A673 (cell line): ENCODE measurements around the gene LHX6. TPM values are rescaled to one million over a fixed set of nuclear protein-coding genes. Genes with fewer than 3 reads are reported as not detected.

Experiments used
- BruUV-seq: library from RNA; stranded (reverse); fragments of 400-500 nt; replicated peaks from 2 replicates; lab custom pipeline; 2021; lab: Mats Ljungman, UMichigan
- CTCF ChIA-PET: fragments of 300-600 bp; sonication (Branson Sonifier 250); formaldehyde crosslinking; loops from one replicate; lab custom pipeline; 2022; ENCODE audit warnings: antibody characterized with exemption; lab: Charles Lee
- POLR2A ChIA-PET: fragments of 300-600 bp; sonication (Branson Sonifier 250); formaldehyde crosslinking; loops from one replicate; lab custom pipeline; 2022; ENCODE audit warnings: antibody characterized with exemption; ENCODE audit not compliant: low non-redundant PET; lab: Charles Lee
- DNase-seq: peaks from one replicate; pipeline ENCODE4 v3.0.0-alpha.2; 2015; ENCODE audit warnings: low spot score
- H3K27ac ChIP-seq: fragments of 200-600 bp; sonication (generic); 2 replicates; pipeline ENCODE4 v1.5.1; 2016; ENCODE audit warnings: mixed run types, low read depth, mild to moderate bottlenecking, mixed read lengths, antibody characterized with exemption, low read length; ENCODE audit not compliant: poor library complexity, severe bottlenecking
- H3K27me3 ChIP-seq: fragments of 200-600 bp; sonication (generic); replicated peaks from 2 replicates; pipeline ENCODE4 v1.6.1; 2017; ENCODE audit warnings: mixed run types, low read depth, mild to moderate bottlenecking, mixed read lengths, antibody characterized with exemption, low read length; ENCODE audit not compliant: insufficient read depth, poor library complexity
- H3K36me3 ChIP-seq: fragments of 200-600 bp; sonication (generic); 2 replicates; pipeline ENCODE4 v1.6.1; 2016; ENCODE audit warnings: mixed run types, mild to moderate bottlenecking, mixed read lengths, antibody characterized with exemption, low read length; ENCODE audit not compliant: insufficient read depth, poor library complexity, severe bottlenecking
- H3K4me1 ChIP-seq: fragments of 200-600 bp; sonication (generic); 2 replicates; pipeline ENCODE4 v1.6.1; 2017; ENCODE audit warnings: mixed run types, mild to moderate bottlenecking, mixed read lengths, antibody characterized with exemption, low read length; ENCODE audit not compliant: insufficient read depth, poor library complexity, severe bottlenecking
- H3K4me3 ChIP-seq: fragments of 200-600 bp; sonication (generic); 2 replicates; pipeline ENCODE4 v1.5.1; 2016; ENCODE audit warnings: low read depth, mixed run types, mild to moderate bottlenecking, mixed read lengths, low read length; ENCODE audit not compliant: poor library complexity, severe bottlenecking
- H3K9me3 ChIP-seq: fragments of 200-600 bp; sonication (generic); 2 replicates; pipeline ENCODE4 v1.6.1; 2016; ENCODE audit warnings: mixed run types, low read depth, mild to moderate bottlenecking, mixed read lengths, antibody characterized with exemption, low read length; ENCODE audit not compliant: poor library complexity, severe bottlenecking
- EZH2 ChIP-seq: fragments of 200-600 bp; sonication (generic); IDR thresholded peaks from 2 replicates; pipeline ENCODE4 v1.6.1; 2017; ENCODE audit warnings: borderline replicate concordance, low read depth, mild to moderate bottlenecking, mixed read lengths, antibody characterized with exemption, low read length; ENCODE audit not compliant: poor library complexity, severe bottlenecking
- intact Hi-C: fragments of 100-400 bp; cut with micrococcal nuclease; formaldehyde crosslinking; loops from one replicate; pipeline ENCODE4 v1.10.0; 2022; ENCODE audit not compliant: unreplicated experiment
- total RNA-seq: library from RNA; stranded (reverse); gene quantifications from 2 replicates; pipeline ENCODE4 v1.2.3, GENCODE V29; 2021
- TF ChIP-seq, protein P1 (sequence below): fragments of 300-800, 200-600 bp; sonication (generic); conservative IDR thresholded peaks from 2 replicates; pipeline ENCODE4 v1.5.1; 2017; ENCODE audit warnings: low read depth, mild to moderate bottlenecking, antibody characterized with exemption, low read length, moderate library complexity, mixed read lengths

The LHX6 gene
- total RNA-seq, 1 experiment from 2014 or later: not detected

DNA sequence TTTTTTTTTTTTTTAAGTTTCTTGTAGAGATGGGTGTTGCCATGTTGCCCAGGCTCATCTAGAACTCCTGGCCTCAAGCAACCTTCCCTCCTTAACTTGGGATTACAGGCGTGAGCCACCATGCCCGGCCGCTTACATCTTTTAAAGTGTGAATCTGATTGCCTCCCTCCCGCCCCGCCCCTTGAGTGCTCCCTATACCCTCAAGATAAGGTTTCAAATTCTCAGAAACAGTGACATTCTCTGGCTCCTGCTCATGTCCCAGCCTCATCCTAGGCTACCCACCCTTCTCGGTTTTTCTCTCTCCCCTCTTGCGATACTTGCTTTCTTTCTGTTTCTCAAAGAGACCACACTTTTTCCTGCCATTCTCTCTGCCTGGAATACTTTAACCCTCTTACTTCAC lies 56.6 kb downstream of the LHX6 start:
- no peak overlapping the region for H3K27ac ChIP-seq
- POLR2A ChIA-PET: no interaction called here
- CTCF ChIA-PET: no interaction called here
- DNase-seq: no peak
- H3K4me3 ChIP-seq: no peak overlapping the region
- TF ChIP-seq EZH2: no peak
- TF ChIP-seq, protein P1, sequence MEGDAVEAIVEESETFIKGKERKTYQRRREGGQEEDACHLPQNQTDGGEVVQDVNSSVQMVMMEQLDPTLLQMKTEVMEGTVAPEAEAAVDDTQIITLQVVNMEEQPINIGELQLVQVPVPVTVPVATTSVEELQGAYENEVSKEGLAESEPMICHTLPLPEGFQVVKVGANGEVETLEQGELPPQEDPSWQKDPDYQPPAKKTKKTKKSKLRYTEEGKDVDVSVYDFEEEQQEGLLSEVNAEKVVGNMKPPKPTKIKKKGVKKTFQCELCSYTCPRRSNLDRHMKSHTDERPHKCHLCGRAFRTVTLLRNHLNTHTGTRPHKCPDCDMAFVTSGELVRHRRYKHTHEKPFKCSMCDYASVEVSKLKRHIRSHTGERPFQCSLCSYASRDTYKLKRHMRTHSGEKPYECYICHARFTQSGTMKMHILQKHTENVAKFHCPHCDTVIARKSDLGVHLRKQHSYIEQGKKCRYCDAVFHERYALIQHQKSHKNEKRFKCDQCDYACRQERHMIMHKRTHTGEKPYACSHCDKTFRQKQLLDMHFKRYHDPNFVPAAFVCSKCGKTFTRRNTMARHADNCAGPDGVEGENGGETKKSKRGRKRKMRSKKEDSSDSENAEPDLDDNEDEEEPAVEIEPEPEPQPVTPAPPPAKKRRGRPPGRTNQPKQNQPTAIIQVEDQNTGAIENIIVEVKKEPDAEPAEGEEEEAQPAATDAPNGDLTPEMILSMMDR: no peak
- H3K9me3 ChIP-seq: no peaks in the 10 kb centered on the region
- intact Hi-C loops: no loop called here
- no peaks in the 10 kb centered on the region for H3K4me1 ChIP-seq
- H3K27me3 ChIP-seq: peaks cover 56% of the 10 kb centered on the region
- H3K36me3 ChIP-seq: no peaks in the 10 kb centered on the region
- BruUV-seq: no TSS peak

DNA sequence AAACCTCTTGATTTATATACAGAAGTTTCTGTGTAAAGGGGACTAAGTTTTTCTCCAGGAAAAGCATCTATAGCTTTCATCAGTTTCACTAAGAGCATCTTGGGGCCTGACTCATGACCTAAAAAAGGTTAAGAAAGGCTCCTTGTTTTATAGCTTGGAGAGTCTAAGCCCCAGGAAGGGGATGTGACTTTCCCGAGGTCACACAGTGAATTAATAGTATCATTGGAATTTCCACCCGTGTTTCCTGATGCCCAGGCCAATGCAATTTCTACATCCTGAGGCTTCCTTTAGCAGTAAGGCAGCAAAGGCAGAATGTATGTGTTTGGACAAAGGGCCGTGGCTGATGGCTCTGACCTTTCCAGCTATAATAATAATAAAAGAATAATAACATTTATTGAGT lies 60.4 kb downstream of the LHX6 start:
- CTCF ChIA-PET: no interaction called here
- no peak overlapping the region for H3K27ac ChIP-seq
- no TSS peak for BruUV-seq
- peaks cover 88% of the 10 kb centered on the region for H3K27me3 ChIP-seq
- no peaks in the 10 kb centered on the region for H3K36me3 ChIP-seq
- no peaks in the 10 kb centered on the region for H3K9me3 ChIP-seq
- H3K4me1 ChIP-seq: no peaks in the 10 kb centered on the region
- intact Hi-C loops: no loop called here
- TF ChIP-seq, protein P1: no peak
- TF ChIP-seq EZH2: no peak
- H3K4me3 ChIP-seq: no peak overlapping the region
- DNase-seq: no peak
- POLR2A ChIA-PET: no interaction called here

DNA sequence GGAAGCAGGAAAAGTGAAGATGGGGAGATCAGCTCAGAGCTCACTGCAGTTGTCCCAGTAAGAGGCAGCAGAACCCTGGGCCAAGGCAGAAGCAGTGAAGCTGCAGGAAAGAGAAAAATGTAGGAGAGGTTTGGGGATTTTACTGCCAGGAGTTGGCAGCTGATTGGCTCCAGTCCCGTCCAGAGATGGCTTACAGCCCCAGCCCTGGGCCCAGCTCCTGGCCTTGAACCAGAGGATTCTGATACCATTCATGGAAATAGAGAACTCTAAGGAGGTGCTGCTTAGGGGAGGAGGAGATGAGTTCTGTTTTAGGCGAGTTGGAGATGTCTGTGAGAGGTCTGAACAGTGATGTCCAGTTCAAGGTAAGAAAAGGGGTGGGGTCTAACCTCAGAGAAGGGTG lies 64.5 kb downstream of the LHX6 start:
- H3K27me3 ChIP-seq: peaks cover 64% of the 10 kb centered on the region
- H3K4me3 ChIP-seq: no peak overlapping the region
- ChIA-PET POLR2A (no interaction called here), CTCF (no interaction called here)
- intact Hi-C loops: no loop called here
- no peaks in the 10 kb centered on the region for H3K4me1 ChIP-seq
- DNase-seq: no peak
- H3K27ac ChIP-seq: no peak overlapping the region
- no TSS peak for BruUV-seq
- H3K9me3 ChIP-seq: no peaks in the 10 kb centered on the region
- H3K36me3 ChIP-seq: no peaks in the 10 kb centered on the region
- TF ChIP-seq EZH2: no peak
- TF ChIP-seq, protein P1: no peak
